ENCODE results near the gene FOXK2. TPM values are rescaled to one million over a fixed set of nuclear protein-coding genes. Genes with fewer than 3 reads are reported as not detected.

FOXK2 gene
- total RNA-seq, 1 experiment from 2014 or later, result 72.0 TPM

GRCh38 chr17:82650723-82651122 lies 131.2 kb downstream of the FOXK2 start:
- DNase-seq, result no peak
- Histone ChIP-seq H2BK5ac (ENCODE audit: insufficient read length, low read length) (no peak overlapping the region), H3K4ac (ENCODE audit: low read depth, low read length) (no peak overlapping the region), H3K23me2 (ENCODE audit: insufficient read length, low read depth, low read length, poor library complexity, severe bottlenecking) (peaks cover 8% of the 10 kb centered on the region), H2BK12ac (ENCODE audit: insufficient read length, low read depth, low read length) (no peak overlapping the region), H3K4me1 (ENCODE audit: insufficient read depth, low read length) (no peaks in the 10 kb centered on the region; the same call in 1 of the 2 replicates), H3K27ac (ENCODE audit: insufficient read length, low read depth, low read length) (no peak overlapping the region), H2AFZ (ENCODE audit: low read length) (no peak overlapping the region), H3K9me3 (ENCODE audit: control insufficient read depth, low read depth, low read length) (no peaks in the 10 kb centered on the region), H2AK5ac (ENCODE audit: insufficient read length, low read length) (no peak overlapping the region), H3K56ac (ENCODE audit: insufficient read length, low read depth, low read length) (no peak overlapping the region), H3T11ph (ENCODE audit: low read length) (no peak overlapping the region), H4K5ac (ENCODE audit: insufficient read length, low read depth, low read length) (no peak overlapping the region), H4K8ac (replicated peaks; ENCODE audit: insufficient read length, low read depth, low read length) (no peak overlapping the region), H3K23ac (ENCODE audit: insufficient read length, low read depth, low read length) (no peak overlapping the region), H2BK15ac (ENCODE audit: low read depth, low read length) (no peak overlapping the region), H2BK20ac (ENCODE audit: low read depth, low read length, poor library complexity, severe bottlenecking) (no peak overlapping the region), H4K91ac (ENCODE audit: insufficient read length, low read depth, low read length) (no peak overlapping the region), H3K18ac (ENCODE audit: insufficient read length, low read depth, low read length) (no peak overlapping the region), H3K14ac (ENCODE audit: insufficient read depth, low read length) (no peak overlapping the region), H3K27me3 (ENCODE audit: insufficient read depth, low read length) (no peaks in the 10 kb centered on the region), H3K79me2 (ENCODE audit: insufficient read depth, low read length) (peaks cover 13% of the 10 kb centered on the region; the same call in 1 of the 2 replicates), H3K4me2 (ENCODE audit: insufficient read depth, insufficient read length, low read length) (no peak overlapping the region), H4K20me1 (ENCODE audit: control insufficient read depth, insufficient read depth, insufficient read length) (no peaks in the 10 kb centered on the region), H3K9ac (ENCODE audit: extremely low read depth, insufficient read length, low read length) (no peak overlapping the region), H3K79me1 (ENCODE audit: insufficient read depth, low read depth, low read length, poor library complexity, severe bottlenecking) (peaks cover 4% of the 10 kb centered on the region), H2BK120ac (ENCODE audit: low read depth, low read length, poor library complexity, severe bottlenecking) (no peak overlapping the region)
- Mint-ChIP-seq H3K27me3 (ENCODE audit: low read depth) (peaks cover 8% of the 10 kb centered on the region), H3K27ac (no peak overlapping the region), H3K36me3 (ENCODE audit: insufficient read depth in 1 of 3, low read depth in 3 of 3) (no peaks in the 10 kb centered on the region), H3K4me1 (peaks cover 7 to 20% of the 10 kb centered on the region in 2 experiments), H3K4me3 (no peak overlapping the region), H3K9me3 (no peaks in the 10 kb centered on the region)
- no CpG with 5 or more reads among the region's 10 CpGs for WGBS (ENCODE audit: extremely low coverage, insufficient read length, low lambda C conversion rate)
- TF ChIP-seq CTCF (conservative IDR thresholded peaks at IDR 0.05), result no peak

Measured in H9 (cell line).